K562 (cell line): Measurements from ENCODE around the gene DAZAP1. TPM values are rescaled to one million over a fixed set of nuclear protein-coding genes. Genes with fewer than 3 reads are reported as not detected.

Experiments used
- ATAC-seq: fragments of 200-7000 bp; cut with Tn5 transposase; 3 replicates; pipeline ENCODE4 v1.9.1; 2020; ENCODE audit warnings: moderate library complexity
- BruUV-seq: library from RNA; stranded (reverse); fragments of 400-500 nt; replicated peaks from 2 replicates; lab custom pipeline; 2021; lab: Mats Ljungman, UMichigan
- CTCF ChIA-PET: fragments of 300-600 bp; formaldehyde crosslinking; extraction: SDS; loops from one replicate; lab custom pipeline; 2021; ENCODE audit warnings: low intra/inter-chr PET ratio; lab: Yijun Ruan, JAX
- POLR2A ChIA-PET: fragments of 300-600, 350-650 bp; sonication (Branson Sonifier 250); formaldehyde crosslinking; extraction: SDS; loops from one replicate; lab custom pipeline; 2021; ENCODE audit warnings: antibody characterized with exemption, inconsistent platforms; lab: Yijun Ruan, JAX
- DNase-seq, 4 experiments: peaks; one replicate each; pipeline versions ENCODE4 v3.0.0 to v3.0.0-alpha.2; 2011 to 2018; ENCODE audit warnings: low spot score in 3 of 4, mixed read lengths in 3 of 4; ENCODE audit errors: extremely low read depth in 1 of 4
- FAIRE-seq: peaks from 2 replicates; lab custom pipeline; 2011; peaks lifted over from hg19 to GRCh38; lab: Jason Lieb, UNC
- H2AFZ ChIP-seq: 2 replicates; pipeline ENCODE4 v1.6.0; 2011; ENCODE audit warnings: low read depth, low read length, control low read depth, inconsistent platforms
- H3K27ac ChIP-seq: fragments of 200-600 bp; 3 replicates; pipeline ENCODE4 v1.8.0; 2011; ENCODE audit warnings: low read depth, mild to moderate bottlenecking, control low read depth, inconsistent platforms, low read length, moderate library complexity, mixed read lengths; ENCODE audit errors: extremely low read depth
- H3K27me3 ChIP-seq, 2 experiments: fragments of 300-600 bp in 1 of 2; 2 replicates in 1 of 2; 3 replicates in 1 of 2; pipeline versions ENCODE4 v1.6.0 to v1.8.0; 2011; ENCODE audit warnings: inconsistent platforms in 2 of 2, low read length in 2 of 2, mild to moderate bottlenecking in 1 of 2, mixed read lengths in 1 of 2, moderate library complexity in 1 of 2; ENCODE audit not compliant: control insufficient read depth in 2 of 2, insufficient read depth in 2 of 2
- H3K36me3 ChIP-seq: fragments of 300-600 bp; 3 replicates; pipeline ENCODE4 v1.8.0; 2011; ENCODE audit warnings: mild to moderate bottlenecking, low read length, inconsistent platforms; ENCODE audit not compliant: control insufficient read depth, insufficient read depth
- H3K4me1 ChIP-seq, 2 experiments: fragments of 200-600 bp in 1 of 2; replicated peaks in 1 of 2; 2 replicates in 1 of 2; 3 replicates in 1 of 2; pipeline versions ENCODE4 v1.5.1 to v1.8.0; 2011; ENCODE audit warnings: inconsistent platforms in 2 of 2, low read length in 2 of 2, mild to moderate bottlenecking in 1 of 2, mixed read lengths in 1 of 2, moderate library complexity in 1 of 2; ENCODE audit not compliant: control insufficient read depth in 2 of 2, insufficient read depth in 2 of 2
- H3K4me2 ChIP-seq: 2 replicates; pipeline ENCODE4 v1.6.1; 2011; ENCODE audit warnings: low read length, control low read depth, inconsistent platforms, mixed read lengths; ENCODE audit not compliant: insufficient read depth
- H3K4me3 ChIP-seq: fragments of 200-600 bp; sonication (generic), shearing (Covaris generic); 2 replicates; pipeline ENCODE4 v1.5.1; 2016; ENCODE audit warnings: control low read depth, inconsistent platforms
- H3K79me2 ChIP-seq: fragments of 200-600 bp; 3 replicates; pipeline ENCODE4 v1.8.0; 2011; ENCODE audit warnings: low read length, inconsistent platforms; ENCODE audit not compliant: control insufficient read depth, insufficient read depth
- H3K9ac ChIP-seq, 2 experiments: 2 replicates each; pipeline versions ENCODE4 v1.6.0 to v1.6.1; 2011; ENCODE audit warnings: low read depth in 2 of 2, low read length in 2 of 2, control low read depth in 1 of 2, inconsistent platforms in 1 of 2, mild to moderate bottlenecking in 1 of 2, mixed read lengths in 1 of 2; ENCODE audit not compliant: insufficient read depth in 1 of 2
- H3K9me1 ChIP-seq: one replicate; pipeline ENCODE4 v1.6.0; 2011; ENCODE audit warnings: inconsistent platforms, mild to moderate bottlenecking, low read length, moderate library complexity; ENCODE audit not compliant: control insufficient read depth, insufficient read depth
- H3K9me3 ChIP-seq: replicated peaks from 2 replicates; pipeline ENCODE4 v1.5.1; 2011; ENCODE audit warnings: low read depth, low read length, inconsistent platforms; ENCODE audit not compliant: control insufficient read depth, insufficient read depth
- H4K20me1 ChIP-seq: replicated peaks from 2 replicates; pipeline ENCODE4 v1.6.1; 2011; ENCODE audit warnings: low read length, inconsistent platforms, mixed read lengths; ENCODE audit not compliant: control insufficient read depth, insufficient read depth
- BCOR ChIP-seq: fragments of 450-650 bp; IDR thresholded peaks from 2 replicates; pipeline ENCODE4 v1.6.1; 2016
- MAFG ChIP-seq: fragments of 450-650 bp; conservative IDR thresholded peaks from 2 replicates; pipeline ENCODE4 v1.6.1; 2016; ENCODE audit warnings: missing genetic modification characterization, missing compliant biosample characterization
- PCBP1 ChIP-seq: fragments of 200-400 bp; formaldehyde crosslinking; IDR thresholded peaks from 2 replicates; pipeline ENCODE4 v1.6.1; 2018; ENCODE audit warnings: mild to moderate bottlenecking, low read depth, low read length; ENCODE audit not compliant: poor library complexity, severe bottlenecking
- POLR2G ChIP-seq: fragments of 200-400 bp; formaldehyde crosslinking; IDR thresholded peaks from 2 replicates; pipeline ENCODE4 v1.6.1; 2017; ENCODE audit warnings: low read depth, mild to moderate bottlenecking, antibody characterized with exemption, low read length, moderate library complexity
- RBFOX2 ChIP-seq: fragments of 200-400 bp; formaldehyde crosslinking; IDR thresholded peaks from 2 replicates; pipeline ENCODE4 v1.6.1; 2017; ENCODE audit warnings: low read depth, mild to moderate bottlenecking, low read length, moderate library complexity
- TEAD2 ChIP-seq: fragments of 450-650 bp; IDR thresholded peaks from 2 replicates; pipeline ENCODE4 v1.6.1; 2016; ENCODE audit warnings: missing genetic modification characterization, control low read depth, missing compliant biosample characterization
- WGBS: fragments of 100-300 bp; shearing (Covaris generic); methylation state at CpG from one replicate; pipeline ENCODE4 v1.1.6; 2016; ENCODE audit warnings: low coverage, mixed read lengths; ENCODE audit not compliant: insufficient coverage; ENCODE audit errors: missing lambda C conversion rate; 5-methylcytosine and 5-hydroxymethylcytosine counted together
- in situ Hi-C: fragments of 300-500 bp; cut with MboI; formaldehyde crosslinking; loops from 4 replicates; pipeline ENCODE4 v1.15.0; 2018; ENCODE audit warnings: inconsistent platforms, mixed read lengths
- intact Hi-C: fragments of 100-400 bp; cut with micrococcal nuclease; formaldehyde crosslinking; loops from 2 replicates; pipeline ENCODE4 v1.14.2; 2022
- polyA plus RNA-seq, 8 experiments: library from polyadenylated mRNA; depleted of rRNA in 4 of 8; stranded (reverse) in 5 of 8; unstranded in 3 of 8; fragments of >200 nt; fragmentation: Nextera tagmentation in 2 of 8; fragmentation: Illumina TruSeq in 1 of 8; extraction: Ambion mirVana in 2 of 8; extraction: Trizol in 1 of 8; gene quantifications; 2 replicates each; pipeline versions ENCODE4 v1.2.1 to v1.2.3, GENCODE V29; 2011 to 2014; ENCODE audit warnings: inconsistent platforms in 1 of 8, missing spikeins in 1 of 8
- total RNA-seq, 7 experiments: library from RNA; depleted of rRNA in 6 of 7; stranded (reverse); fragments of >200 nt in 6 of 7; fragmentation: Illumina TruSeq in 2 of 7; extraction: Trizol in 2 of 7; gene quantifications; 2 replicates each; pipeline versions ENCODE4 v1.2.1 to v1.2.3, GENCODE V29; 2011 to 2021; ENCODE audit warnings: low replicate concordance in 1 of 7

Gene DAZAP1
- total and polyA plus RNA-seq, 9 of the 15 experiments (the other 6 are each of a cell fraction or from before 2014, with no cell fraction given), result 10.8 to 289 (median 142) TPM

DNA sequence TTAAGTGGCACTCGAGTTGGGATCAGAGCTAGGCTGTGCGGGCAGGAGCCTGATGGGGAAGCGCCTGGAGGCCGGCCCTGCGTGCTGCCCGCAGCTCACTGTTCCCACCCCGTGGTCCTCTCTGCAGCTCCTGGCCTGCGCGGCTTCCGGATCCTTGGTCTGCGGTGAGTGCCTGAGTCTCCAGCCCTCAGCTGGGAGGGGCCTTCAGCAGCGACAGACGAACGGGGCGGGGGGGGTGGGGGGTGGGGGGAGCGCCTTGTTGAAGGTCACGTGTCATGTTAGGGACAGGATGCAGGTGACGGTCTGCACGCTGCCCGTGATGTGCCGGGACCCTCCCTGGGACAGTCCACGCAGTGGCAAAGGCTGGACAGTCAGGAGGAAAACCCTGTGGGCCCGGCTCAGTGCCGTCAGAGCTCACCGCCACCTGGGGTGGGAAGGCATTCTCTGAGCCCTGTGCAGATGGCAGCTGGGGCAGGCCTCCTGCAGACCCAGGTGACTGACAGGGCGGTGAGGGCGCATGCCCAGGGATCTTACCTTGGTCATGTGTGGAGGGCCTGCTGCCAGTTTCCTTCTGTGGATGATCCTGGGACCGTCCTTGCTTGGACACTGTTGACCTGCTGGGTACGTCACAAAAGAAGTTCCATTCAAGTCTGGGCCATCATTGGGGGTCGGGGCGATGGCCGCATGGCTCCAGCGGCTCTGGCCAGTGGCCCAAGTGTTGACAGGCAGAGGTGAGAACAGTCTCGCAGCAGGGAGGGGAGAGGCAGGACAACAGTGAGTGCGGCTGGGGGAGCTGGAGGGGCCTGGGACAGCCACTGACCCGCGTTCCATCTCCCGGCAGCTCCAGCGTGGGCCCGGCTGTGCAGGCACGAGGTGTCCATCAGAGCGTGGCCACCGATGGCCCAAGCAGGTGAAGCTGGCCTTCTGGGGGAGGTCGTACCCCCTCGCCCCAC is 19.4 kb upstream of the DAZAP1 start:
- no TSS peak for BruUV-seq
- Histone ChIP-seq H3K4me1 (peaks cover 0 to 55% of the 10 kb centered on the region in 2 experiments; a peak in 2 of 5 replicates), H3K9me3 (no peaks in the 10 kb centered on the region), H3K36me3 (peaks cover 69% of the 10 kb centered on the region; the same call in 2 of the 3 replicates), H3K9ac (no peak overlapping the region; a peak in 1 of 4 replicates), H3K4me2 (no peak overlapping the region), H3K79me2 (peaks cover 45% of the 10 kb centered on the region), H4K20me1 (peaks cover 5% of the 10 kb centered on the region), H3K9me1 (no peaks in the 10 kb centered on the region), H3K27me3 (no peaks in the 10 kb centered on the region), H2AFZ (no peak overlapping the region), H3K4me3 (no peak overlapping the region), H3K27ac (no peak overlapping the region)
- in situ Hi-C loops, result no loop called here
- no peak for DNase-seq
- WGBS, result 92% methylated on average over 31 of the region's 45 CpGs
- POLR2A ChIA-PET, result interaction anchor here (0.5 to 0.6 kb wide), 3 partner anchors 87 to 114 kb away, joined by 3 to 4 read pairs (median 3); no protein-coding TSS in a partner anchor
- CTCF ChIA-PET, result no interaction called here
- TF ChIP-seq TEAD2 (no peak), PCBP1 (peak; percentile 40), POLR2G (peak; percentile 42; the same call in 1 of the 2 replicates), MAFG (tag) (no peak), BCOR (no peak), RBFOX2 (peak; percentile 27; the same call in 1 of the 2 replicates)
- ATAC-seq, result no peak
- FAIRE-seq, result no peak
- intact Hi-C loops, result no loop called here
